H1 (cell line): ENCODE results near the gene CHAC2. TPM values are rescaled to one million over a fixed set of nuclear protein-coding genes. Genes with fewer than 3 reads are reported as not detected.

Experiments used
- RBBP5 ChIP-seq: IDR thresholded peaks from 2 replicates; pipeline ENCODE4 v1.7.1; 2012; ENCODE audit warnings: low read depth, mild to moderate bottlenecking, inconsistent platforms, low read length, moderate library complexity, borderline replicate concordance
- RXRA ChIP-seq: IDR thresholded peaks from 2 replicates; pipeline ENCODE4 v1.6.1; 2011; ENCODE audit warnings: low read depth, mild to moderate bottlenecking, low read length, moderate library complexity; ENCODE audit not compliant: insufficient read depth
- polyA plus RNA-seq, 7 experiments: library from polyadenylated mRNA; depleted of rRNA in 3 of 7; stranded (reverse) in 5 of 7; unstranded in 2 of 7; fragments of >200 nt in 5 of 7; fragments of 200-250 nt in 2 of 7; gene quantifications; 1 replicate in 5 of 7; 2 replicates in 1 of 7; 4 replicates in 1 of 7; pipeline versions ENCODE4 v1.2.1 to v1.2.3, GENCODE V29; 2011 to 2013; ENCODE audit warnings: missing spikeins in 2 of 7, mixed read lengths in 2 of 7
- total RNA-seq: library from RNA; stranded (reverse); fragmentation: NEBNext Ultra II Directional; extraction: Animal tissue kit (Norgen Biotek cat#: 25700); gene quantifications from 2 replicates; pipeline ENCODE4 v1.2.1, GENCODE V29; 2021

Gene CHAC2
- total and polyA plus RNA-seq, 2 of the 8 experiments (the other 6 are each of a cell fraction or from before 2014, with no cell fraction given) = 5.4 to 11.2 TPM

- TF ChIP-seq RXRA = no peak
- no peak for TF ChIP-seq RBBP5
Measured at GRCh38 chr2:53793821-53794220, 26.2 kb downstream of the CHAC2 start (continued).
